Neural cell (in vitro differentiated cells): ENCODE results near the gene CACNA1S. TPM values are rescaled to one million over a fixed set of nuclear protein-coding genes. Genes with fewer than 3 reads are reported as not detected.

Experiments used
- H2AFZ ChIP-seq: fragments of 200-600, 300-800 bp; sonication (generic), shearing (Covaris generic); 2 replicates; pipeline ENCODE4 v1.6.0; 2014; ENCODE audit warnings: low read depth, mild to moderate bottlenecking, antibody characterized with exemption, low read length, moderate library complexity
- H3F3A ChIP-seq: fragments of 200-600 bp; shearing (Covaris generic); 2 replicates; pipeline ENCODE4 v1.6.1; 2016; ENCODE audit warnings: mild to moderate bottlenecking, moderate library complexity, mixed read lengths, antibody characterized with exemption, low read length; ENCODE audit not compliant: insufficient read depth, poor library complexity, severe bottlenecking
- H3K27ac ChIP-seq: fragments of 200-600, 300-800 bp; sonication (generic), shearing (Covaris generic); 2 replicates; pipeline ENCODE4 v1.5.1; 2014; ENCODE audit warnings: mild to moderate bottlenecking, low read length, moderate library complexity
- H3K27me3 ChIP-seq: fragments of 300-800, 200-600 bp; sonication (generic), shearing (Covaris generic); 2 replicates; pipeline ENCODE4 v1.6.0; 2014; ENCODE audit warnings: mild to moderate bottlenecking, low read depth, low read length, moderate library complexity; ENCODE audit not compliant: insufficient read depth
- H3K36me3 ChIP-seq: fragments of 300-800, 200-600 bp; sonication (generic), shearing (Covaris generic); 2 replicates; pipeline ENCODE4 v1.5.1; 2014; ENCODE audit warnings: mild to moderate bottlenecking, antibody characterized with exemption, low read length, moderate library complexity; ENCODE audit not compliant: insufficient read depth
- H3K4me2 ChIP-seq: fragments of 300-800, 200-600 bp; sonication (generic), shearing (Covaris generic); 2 replicates; pipeline ENCODE4 v1.6.0; 2014; ENCODE audit warnings: mild to moderate bottlenecking, low read length
- H3K4me3 ChIP-seq: fragments of 300-800, 200-600 bp; sonication (generic), shearing (Covaris generic); 2 replicates; pipeline ENCODE4 v1.5.1; 2014; ENCODE audit warnings: mild to moderate bottlenecking, low read length, moderate library complexity
- H3K79me2 ChIP-seq: fragments of 200-600 bp; shearing (Covaris generic); replicated peaks from 2 replicates; pipeline ENCODE4 v1.6.0; 2014; ENCODE audit warnings: mild to moderate bottlenecking, low read length, moderate library complexity; ENCODE audit not compliant: insufficient read depth
- H3K9ac ChIP-seq: fragments of 300-800, 200-600 bp; sonication (generic), shearing (Covaris generic); 2 replicates; pipeline ENCODE4 v1.6.1; 2016; ENCODE audit warnings: mild to moderate bottlenecking, low read length, mixed read lengths
- H3K9me2 ChIP-seq: fragments of 200-600 bp; shearing (Covaris generic); 2 replicates; pipeline ENCODE4 v1.6.1; 2016; ENCODE audit warnings: mild to moderate bottlenecking, low read length, mixed read lengths; ENCODE audit not compliant: insufficient read depth
- H3K9me3 ChIP-seq: fragments of 200-600, 300-800 bp; sonication (generic), shearing (Covaris generic); 2 replicates; pipeline ENCODE4 v1.6.1; 2016; ENCODE audit warnings: mild to moderate bottlenecking, mixed run types, low read length, moderate library complexity, mixed read lengths
- H4K20me1 ChIP-seq: fragments of 200-600 bp; shearing (Covaris generic); 2 replicates; pipeline ENCODE4 v1.6.1; 2016; ENCODE audit warnings: mild to moderate bottlenecking, mixed run types; ENCODE audit not compliant: insufficient read depth
- EP300 ChIP-seq: fragments of 450-650 bp; conservative IDR thresholded peaks from 2 replicates; pipeline ENCODE4 v1.6.1; 2014; ENCODE audit warnings: antibody characterized with exemption, mild to moderate bottlenecking, moderate library complexity; ENCODE audit not compliant: poor library complexity, severe bottlenecking
- EZH2 ChIP-seq: fragments of 200-600, 300-800 bp; shearing (Covaris generic), sonication (generic); IDR thresholded peaks from 2 replicates; pipeline ENCODE4 v1.6.1; 2014; ENCODE audit warnings: antibody characterized with exemption, low read length, borderline replicate concordance, mild to moderate bottlenecking; ENCODE audit not compliant: insufficient read depth, poor library complexity, severe bottlenecking
- MXI1 ChIP-seq: fragments of 450-650 bp; conservative IDR thresholded peaks from 2 replicates; pipeline ENCODE4 v1.6.1; 2014; ENCODE audit warnings: antibody characterized with exemption, mild to moderate bottlenecking; ENCODE audit not compliant: poor library complexity, severe bottlenecking
- POLR2AphosphoS5 ChIP-seq: IDR thresholded peaks from 2 replicates; pipeline ENCODE4 v1.6.1; 2012
- RAD21 ChIP-seq: fragments of 450-650 bp; conservative IDR thresholded peaks from 2 replicates; pipeline ENCODE4 v1.6.1; 2014; ENCODE audit warnings: antibody characterized with exemption, mild to moderate bottlenecking, moderate library complexity
- SMC3 ChIP-seq: fragments of 450-650 bp; conservative IDR thresholded peaks from 2 replicates; pipeline ENCODE4 v1.6.1; 2014; ENCODE audit warnings: antibody characterized with exemption, mild to moderate bottlenecking, moderate library complexity; ENCODE audit not compliant: poor library complexity
- TAF1 ChIP-seq: IDR thresholded peaks from 2 replicates; pipeline ENCODE4 v1.6.1; 2012; ENCODE audit warnings: low read depth
- polyA plus RNA-seq: library from polyadenylated mRNA; depleted of rRNA; stranded (reverse); fragments of >200 nt; gene quantifications from 2 replicates; pipeline ENCODE4 v1.2.3, GENCODE V29; 2014
- TF ChIP-seq, protein P1 (sequence below): IDR thresholded peaks from 2 replicates; pipeline ENCODE4 v1.6.1; 2012; ENCODE audit warnings: borderline replicate concordance
- TF ChIP-seq, protein P2 (sequence below): fragments of 450-650 bp; IDR thresholded peaks from 2 replicates; pipeline ENCODE4 v1.5.1; 2014; ENCODE audit warnings: antibody characterized with exemption, mild to moderate bottlenecking, moderate library complexity; ENCODE audit not compliant: poor library complexity, severe bottlenecking

CACNA1S gene
- polyA plus RNA-seq, 1 donor from 2014 or later: 0.05 TPM

DNA sequence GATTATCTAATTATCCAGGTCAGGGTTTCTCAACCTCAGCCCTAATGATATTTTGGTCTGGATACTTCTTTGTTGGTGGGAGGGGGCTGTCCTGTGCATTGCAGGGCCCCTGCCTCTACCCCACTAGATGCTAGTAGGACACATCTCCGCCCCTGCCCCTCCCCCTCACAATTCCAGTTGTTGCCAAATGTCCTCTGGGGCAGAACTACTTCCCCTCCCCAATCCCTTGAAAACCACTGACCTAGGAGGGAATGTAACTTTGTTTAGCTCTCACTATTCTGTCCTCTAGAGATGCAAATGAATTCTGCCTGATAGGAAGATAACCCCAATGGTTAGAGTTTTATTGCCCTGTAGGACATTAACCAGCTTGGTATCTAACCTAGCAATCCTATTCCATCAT lies 8.1 kb downstream of the CACNA1S start:
- Histone ChIP-seq H3K36me3 (no peaks in the 10 kb centered on the region), H3K27me3 (no peaks in the 10 kb centered on the region), H3F3A (peaks cover 3% of the 10 kb centered on the region), H3K9ac (no peak overlapping the region), H4K20me1 (no peaks in the 10 kb centered on the region), H3K4me2 (no peak overlapping the region), H3K9me2 (no peaks in the 10 kb centered on the region), H2AFZ (no peak overlapping the region), H3K79me2 (no peaks in the 10 kb centered on the region), H3K9me3 (no peaks in the 10 kb centered on the region), H3K4me3 (no peak overlapping the region), H3K27ac (no peak overlapping the region)
- TF ChIP-seq MXI1 (no peak), POLR2AphosphoS5 (no peak), SMC3 (no peak), RAD21 (no peak), EP300 (no peak), EZH2 (no peak), TAF1 (no peak)
- TF ChIP-seq, protein P1, sequence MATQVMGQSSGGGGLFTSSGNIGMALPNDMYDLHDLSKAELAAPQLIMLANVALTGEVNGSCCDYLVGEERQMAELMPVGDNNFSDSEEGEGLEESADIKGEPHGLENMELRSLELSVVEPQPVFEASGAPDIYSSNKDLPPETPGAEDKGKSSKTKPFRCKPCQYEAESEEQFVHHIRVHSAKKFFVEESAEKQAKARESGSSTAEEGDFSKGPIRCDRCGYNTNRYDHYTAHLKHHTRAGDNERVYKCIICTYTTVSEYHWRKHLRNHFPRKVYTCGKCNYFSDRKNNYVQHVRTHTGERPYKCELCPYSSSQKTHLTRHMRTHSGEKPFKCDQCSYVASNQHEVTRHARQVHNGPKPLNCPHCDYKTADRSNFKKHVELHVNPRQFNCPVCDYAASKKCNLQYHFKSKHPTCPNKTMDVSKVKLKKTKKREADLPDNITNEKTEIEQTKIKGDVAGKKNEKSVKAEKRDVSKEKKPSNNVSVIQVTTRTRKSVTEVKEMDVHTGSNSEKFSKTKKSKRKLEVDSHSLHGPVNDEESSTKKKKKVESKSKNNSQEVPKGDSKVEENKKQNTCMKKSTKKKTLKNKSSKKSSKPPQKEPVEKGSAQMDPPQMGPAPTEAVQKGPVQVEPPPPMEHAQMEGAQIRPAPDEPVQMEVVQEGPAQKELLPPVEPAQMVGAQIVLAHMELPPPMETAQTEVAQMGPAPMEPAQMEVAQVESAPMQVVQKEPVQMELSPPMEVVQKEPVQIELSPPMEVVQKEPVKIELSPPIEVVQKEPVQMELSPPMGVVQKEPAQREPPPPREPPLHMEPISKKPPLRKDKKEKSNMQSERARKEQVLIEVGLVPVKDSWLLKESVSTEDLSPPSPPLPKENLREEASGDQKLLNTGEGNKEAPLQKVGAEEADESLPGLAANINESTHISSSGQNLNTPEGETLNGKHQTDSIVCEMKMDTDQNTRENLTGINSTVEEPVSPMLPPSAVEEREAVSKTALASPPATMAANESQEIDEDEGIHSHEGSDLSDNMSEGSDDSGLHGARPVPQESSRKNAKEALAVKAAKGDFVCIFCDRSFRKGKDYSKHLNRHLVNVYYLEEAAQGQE: no peak
- TF ChIP-seq, protein P2, sequence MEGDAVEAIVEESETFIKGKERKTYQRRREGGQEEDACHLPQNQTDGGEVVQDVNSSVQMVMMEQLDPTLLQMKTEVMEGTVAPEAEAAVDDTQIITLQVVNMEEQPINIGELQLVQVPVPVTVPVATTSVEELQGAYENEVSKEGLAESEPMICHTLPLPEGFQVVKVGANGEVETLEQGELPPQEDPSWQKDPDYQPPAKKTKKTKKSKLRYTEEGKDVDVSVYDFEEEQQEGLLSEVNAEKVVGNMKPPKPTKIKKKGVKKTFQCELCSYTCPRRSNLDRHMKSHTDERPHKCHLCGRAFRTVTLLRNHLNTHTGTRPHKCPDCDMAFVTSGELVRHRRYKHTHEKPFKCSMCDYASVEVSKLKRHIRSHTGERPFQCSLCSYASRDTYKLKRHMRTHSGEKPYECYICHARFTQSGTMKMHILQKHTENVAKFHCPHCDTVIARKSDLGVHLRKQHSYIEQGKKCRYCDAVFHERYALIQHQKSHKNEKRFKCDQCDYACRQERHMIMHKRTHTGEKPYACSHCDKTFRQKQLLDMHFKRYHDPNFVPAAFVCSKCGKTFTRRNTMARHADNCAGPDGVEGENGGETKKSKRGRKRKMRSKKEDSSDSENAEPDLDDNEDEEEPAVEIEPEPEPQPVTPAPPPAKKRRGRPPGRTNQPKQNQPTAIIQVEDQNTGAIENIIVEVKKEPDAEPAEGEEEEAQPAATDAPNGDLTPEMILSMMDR: no peak

DNA sequence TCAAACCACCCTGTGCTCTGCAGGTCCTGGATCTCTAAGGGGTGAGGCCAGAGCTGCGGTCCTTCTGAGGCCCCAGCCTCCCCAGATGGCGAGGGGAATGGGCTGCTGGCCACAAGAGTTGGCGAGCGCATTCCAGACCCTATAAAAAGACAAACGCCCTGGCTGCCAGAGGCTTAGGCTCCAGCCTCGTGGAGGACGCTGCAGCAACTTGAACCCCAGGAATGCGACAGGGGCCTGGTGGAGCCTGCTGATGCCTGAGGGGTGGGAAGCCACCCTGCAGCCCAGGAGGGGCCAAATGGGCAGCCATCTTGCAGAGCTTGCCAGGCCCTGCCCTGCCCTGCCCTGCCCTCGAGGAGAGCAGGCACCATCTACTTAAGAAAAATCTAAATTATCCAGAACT lies 8.6 kb downstream of the CACNA1S start:
- Histone ChIP-seq H3K4me2 (no peak overlapping the region), H3K79me2 (no peaks in the 10 kb centered on the region)
- no peak for TF ChIP-seq MXI1
- TF ChIP-seq, protein P2: no peak

More for the DNA sequence above, 8.6 kb downstream of the CACNA1S start:
- Histone ChIP-seq H3K27ac (no peak overlapping the region), H4K20me1 (no peaks in the 10 kb centered on the region), H3K36me3 (no peaks in the 10 kb centered on the region), H3F3A (peaks cover 3% of the 10 kb centered on the region), H3K4me3 (no peak overlapping the region), H3K9me2 (no peaks in the 10 kb centered on the region), H3K9me3 (no peaks in the 10 kb centered on the region), H3K27me3 (no peaks in the 10 kb centered on the region), H2AFZ (no peak overlapping the region), H3K9ac (no peak overlapping the region)
